Measurements from ENCODE around the gene MLPH.

DNA sequence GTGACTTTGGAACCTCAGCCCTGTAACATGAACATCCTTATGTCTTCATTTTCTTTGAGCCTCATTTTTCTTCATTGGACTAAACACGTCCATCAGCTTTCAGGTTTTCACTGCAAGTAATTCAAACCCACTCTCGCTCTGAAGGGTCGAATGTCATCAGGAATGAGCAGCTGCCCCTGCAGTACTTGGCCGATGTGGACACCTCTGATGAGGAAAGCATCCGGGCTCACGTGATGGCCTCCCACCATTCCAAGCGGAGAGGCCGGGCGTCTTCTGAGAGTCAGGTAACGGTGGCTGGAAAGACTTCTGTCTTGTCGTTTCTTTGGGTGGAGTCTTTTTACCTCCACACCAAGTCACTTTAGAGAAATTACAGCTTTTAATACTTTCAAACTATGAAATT lies 40.2 kb downstream of the MLPH start:
- TF ChIP-seq POLR2A (IDR thresholded peaks at IDR 0.05; ENCODE audit: extremely low read depth, insufficient read length) (no peak), MYC (IDR thresholded peaks at IDR 0.05; ENCODE audit: low read depth, low read length) (no peak)
- TF ChIP-seq, protein P1, sequence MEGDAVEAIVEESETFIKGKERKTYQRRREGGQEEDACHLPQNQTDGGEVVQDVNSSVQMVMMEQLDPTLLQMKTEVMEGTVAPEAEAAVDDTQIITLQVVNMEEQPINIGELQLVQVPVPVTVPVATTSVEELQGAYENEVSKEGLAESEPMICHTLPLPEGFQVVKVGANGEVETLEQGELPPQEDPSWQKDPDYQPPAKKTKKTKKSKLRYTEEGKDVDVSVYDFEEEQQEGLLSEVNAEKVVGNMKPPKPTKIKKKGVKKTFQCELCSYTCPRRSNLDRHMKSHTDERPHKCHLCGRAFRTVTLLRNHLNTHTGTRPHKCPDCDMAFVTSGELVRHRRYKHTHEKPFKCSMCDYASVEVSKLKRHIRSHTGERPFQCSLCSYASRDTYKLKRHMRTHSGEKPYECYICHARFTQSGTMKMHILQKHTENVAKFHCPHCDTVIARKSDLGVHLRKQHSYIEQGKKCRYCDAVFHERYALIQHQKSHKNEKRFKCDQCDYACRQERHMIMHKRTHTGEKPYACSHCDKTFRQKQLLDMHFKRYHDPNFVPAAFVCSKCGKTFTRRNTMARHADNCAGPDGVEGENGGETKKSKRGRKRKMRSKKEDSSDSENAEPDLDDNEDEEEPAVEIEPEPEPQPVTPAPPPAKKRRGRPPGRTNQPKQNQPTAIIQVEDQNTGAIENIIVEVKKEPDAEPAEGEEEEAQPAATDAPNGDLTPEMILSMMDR (IDR thresholded peaks at IDR 0.05; ENCODE audit: low read depth, low read length): no peak
- TF ChIP-seq, protein P2, sequence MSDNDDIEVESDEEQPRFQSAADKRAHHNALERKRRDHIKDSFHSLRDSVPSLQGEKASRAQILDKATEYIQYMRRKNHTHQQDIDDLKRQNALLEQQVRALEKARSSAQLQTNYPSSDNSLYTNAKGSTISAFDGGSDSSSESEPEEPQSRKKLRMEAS (IDR thresholded peaks at IDR 0.05; ENCODE audit: low read depth, low read length): no peak

All from NB4 (cell line).